ENCODE data around the gene MESP2.

MESP2 gene

GRCh38 chr15:89743011-89743410 lies 33.1 kb upstream of the MESP2 start:
- no peak overlapping the region for H3K4me3 ChIP-seq (ENCODE audit: low read depth, low read length)
- in situ Hi-C loops (cut with HindIII; ENCODE audit: low sequenced_read_pairs), result no loop called here
- no peak for DNase-seq (ENCODE audit: low read depth)
- TF ChIP-seq CTCF (IDR thresholded peaks at IDR 0.05; ENCODE audit: low read depth, low read length, missing control alignments), result no peak

- no peak for TF ChIP-seq CTCF (IDR thresholded peaks at IDR 0.05; ENCODE audit: low read depth, low read length, missing control alignments)
- H3K4me3 ChIP-seq (ENCODE audit: low read depth, low read length), result no peak overlapping the region
- in situ Hi-C loops (cut with HindIII; ENCODE audit: low sequenced_read_pairs), result no loop called here
- DNase-seq (ENCODE audit: low read depth), result no peak
Observed at GRCh38 chr15:89743594-89743993, 32.5 kb upstream of the MESP2 start.

GRCh38 chr15:89745131-89745530 lies 31.0 kb upstream of the MESP2 start:
- in situ Hi-C loops (cut with HindIII; ENCODE audit: low sequenced_read_pairs), result no loop called here
- H3K4me3 ChIP-seq (ENCODE audit: low read depth, low read length), result no peak overlapping the region
- no peak for TF ChIP-seq CTCF (IDR thresholded peaks at IDR 0.05; ENCODE audit: low read depth, low read length, missing control alignments)
- no peak for DNase-seq (ENCODE audit: low read depth)

- in situ Hi-C loops (cut with HindIII; ENCODE audit: low sequenced_read_pairs), result no loop called here
- TF ChIP-seq CTCF (IDR thresholded peaks at IDR 0.05; ENCODE audit: low read depth, low read length, missing control alignments), result no peak
- H3K4me3 ChIP-seq (ENCODE audit: low read depth, low read length), result no peak overlapping the region
- no peak for DNase-seq (ENCODE audit: low read depth)
Observed at GRCh38 chr15:89745768-89746167, 30.4 kb upstream of the MESP2 start.

- in situ Hi-C loops (cut with HindIII; ENCODE audit: low sequenced_read_pairs), result no loop called here
- no peak for DNase-seq (ENCODE audit: low read depth)
- TF ChIP-seq CTCF (IDR thresholded peaks at IDR 0.05; ENCODE audit: low read depth, low read length, missing control alignments), result no peak
- H3K4me3 ChIP-seq (ENCODE audit: low read depth, low read length), result no peak overlapping the region
Observed at GRCh38 chr15:89746386-89746780, 29.7 kb upstream of the MESP2 start.

- H3K4me3 ChIP-seq (ENCODE audit: low read depth, low read length), result no peak overlapping the region
- no peak for DNase-seq (ENCODE audit: low read depth)
- TF ChIP-seq CTCF (IDR thresholded peaks at IDR 0.05; ENCODE audit: low read depth, low read length, missing control alignments), result no peak
- in situ Hi-C loops (cut with HindIII; ENCODE audit: low sequenced_read_pairs), result no loop called here
Observed at GRCh38 chr15:89747708-89748682, 28.1 kb upstream of the MESP2 start.
